NCI-H128 (cell line): ENCODE results near the gene ASAP2.
"Not testable (repeated sequence)": the region's sequence is repeated elsewhere in the genome, so short reads cannot be mapped to it uniquely, and the experiment has no call there.

Experiments used
- DNase-seq: peaks from one replicate; lab custom pipeline; 2025; ENCODE audit not compliant: unreplicated experiment; lab: John Stamatoyannopoulos, UW

The ASAP2 gene

GRCh38 chr2:9375857-9376428 lies 169.3 kb downstream of the ASAP2 start:
- no peak for DNase-seq

- no peak for DNase-seq
Measured at GRCh38 chr2:9377461-9378097, 171.0 kb downstream of the ASAP2 start.

GRCh38 chr2:9378433-9379390 lies 172.1 kb downstream of the ASAP2 start:
- DNase-seq, result no peak

- DNase-seq, result no peak
Measured at GRCh38 chr2:9379391-9379755, 172.8 kb downstream of the ASAP2 start.

- no peak for DNase-seq
Measured at GRCh38 chr2:9380702-9381628, 174.4 kb downstream of the ASAP2 start.

GRCh38 chr2:9382604-9383235 lies 176.1 kb downstream of the ASAP2 start:
- no peak for DNase-seq

- DNase-seq, result no peak
Measured at GRCh38 chr2:9384521-9384920, 177.9 kb downstream of the ASAP2 start.

- DNase-seq, result no peak
Measured at GRCh38 chr2:9385841-9386240, 179.2 kb downstream of the ASAP2 start.

- DNase-seq, result no peak
Measured at GRCh38 chr2:9388199-9388681, 181.6 kb downstream of the ASAP2 start.

GRCh38 chr2:9388950-9389911 lies 182.6 kb downstream of the ASAP2 start:
- no peak for DNase-seq

GRCh38 chr2:9390151-9390850 lies 183.7 kb downstream of the ASAP2 start:
- DNase-seq, result no peak

- no peak for DNase-seq
Measured at GRCh38 chr2:9390991-9391390, 184.4 kb downstream of the ASAP2 start.

GRCh38 chr2:9391961-9392720 lies 185.5 kb downstream of the ASAP2 start:
- DNase-seq, result no peak

- DNase-seq, result no peak
Measured at GRCh38 chr2:9392898-9393765, 186.5 kb downstream of the ASAP2 start.

- DNase-seq, result no peak
Measured at GRCh38 chr2:9394816-9395215, 188.2 kb downstream of the ASAP2 start.

GRCh38 chr2:9397201-9397600 lies 190.6 kb downstream of the ASAP2 start:
- no peak for DNase-seq

- DNase-seq, result not testable (repeated sequence)
Measured at GRCh38 chr2:9398251-9398650, 191.6 kb downstream of the ASAP2 start.
